HepG2 (cell line): ENCODE measurements around the gene OR2A5. TPM values are rescaled to one million over a fixed set of nuclear protein-coding genes. Genes with fewer than 3 reads are reported as not detected.

ENCODE experiments used
- ATAC-seq: fragments of 200-7000 bp; cut with Tn5 transposase; 3 replicates; pipeline ENCODE4 v1.9.1; 2020; ENCODE audit warnings: mild to moderate bottlenecking, moderate library complexity
- BruUV-seq: library from RNA; stranded (reverse); fragments of 400-500 nt; replicated peaks from 2 replicates; lab custom pipeline; 2021; lab: Mats Ljungman, UMichigan
- CTCF ChIA-PET: fragments of 300-600 bp; formaldehyde crosslinking; extraction: SDS; loops from one replicate; lab custom pipeline; 2021; ENCODE audit warnings: low total read pairs, inconsistent platforms, low intra/inter-chr PET ratio; lab: Yijun Ruan, JAX
- POLR2A ChIA-PET: fragments of 350-600 bp; sonication (Branson Sonifier 250); formaldehyde crosslinking; loops from one replicate; lab custom pipeline; 2020; ENCODE audit warnings: antibody characterized with exemption, inconsistent platforms; lab: Yijun Ruan, JAX
- DNase-seq: peaks from one replicate; pipeline ENCODE4 v3.0.0-alpha.2; 2015; ENCODE audit warnings: low spot score
- FAIRE-seq: peaks from 3 replicates; lab custom pipeline; 2011; peaks lifted over from hg19 to GRCh38; lab: Jason Lieb, UNC
- H2AFZ ChIP-seq: one replicate; pipeline ENCODE4 v1.6.1; 2011; ENCODE audit warnings: low read length, inconsistent platforms
- H3K27ac ChIP-seq: fragments of 300-600 bp; 3 replicates; pipeline ENCODE4 v1.8.0; 2011; ENCODE audit warnings: mixed run types, mild to moderate bottlenecking, mixed read lengths, low read length, inconsistent platforms; ENCODE audit not compliant: insufficient read depth; ENCODE audit errors: extremely low read length
- H3K27me3 ChIP-seq, 2 experiments: fragments of 200-600 bp in 1 of 2; 2 replicates in 1 of 2; 3 replicates in 1 of 2; pipeline versions ENCODE4 v1.6.0 to v1.8.0; 2011; ENCODE audit warnings: low read length in 2 of 2, mild to moderate bottlenecking in 2 of 2, moderate library complexity in 2 of 2, inconsistent platforms in 1 of 2; ENCODE audit not compliant: insufficient read depth in 2 of 2, control insufficient read depth in 1 of 2
- H3K36me3 ChIP-seq, 2 experiments: fragments of 200-600 bp in 1 of 2; replicated peaks in 1 of 2; 2 replicates in 1 of 2; 3 replicates in 1 of 2; pipeline versions ENCODE4 v1.5.1 to v1.8.0; 2011; ENCODE audit warnings: low read length in 2 of 2, inconsistent platforms in 1 of 2; ENCODE audit not compliant: insufficient read depth in 2 of 2, control insufficient read depth in 1 of 2
- H3K4me1 ChIP-seq: 2 replicates; pipeline ENCODE4 v1.5.1; 2012; ENCODE audit warnings: low read length, inconsistent platforms; ENCODE audit not compliant: insufficient read depth
- H3K4me2 ChIP-seq: 2 replicates; pipeline ENCODE4 v1.6.0; 2011; ENCODE audit warnings: low read depth, low read length, inconsistent platforms
- H3K4me3 ChIP-seq, 3 experiments: fragments of 200-600 bp in 1 of 3; sonication (generic), shearing (Covaris generic) in 1 of 3; replicated peaks in 1 of 3; 2 replicates each; pipeline ENCODE4 v1.5.1; 2011 to 2016; ENCODE audit warnings: low read length in 3 of 3, inconsistent platforms in 2 of 3, low read depth in 2 of 3, mild to moderate bottlenecking in 2 of 3, control low read depth in 1 of 3, mixed read lengths in 1 of 3; ENCODE audit not compliant: insufficient read depth in 1 of 3
- H3K79me2 ChIP-seq: one replicate; pipeline ENCODE4 v1.6.1; 2011; ENCODE audit warnings: low read length, inconsistent platforms; ENCODE audit not compliant: insufficient read depth
- H3K9ac ChIP-seq: 2 replicates; pipeline ENCODE4 v1.6.0; 2011; ENCODE audit warnings: mild to moderate bottlenecking, low read depth, low read length, inconsistent platforms; ENCODE audit not compliant: insufficient read depth
- H3K9me3 ChIP-seq: 2 replicates; pipeline ENCODE4 v1.5.1; 2012; ENCODE audit warnings: mild to moderate bottlenecking, low read length
- H4K20me1 ChIP-seq: 2 replicates; pipeline ENCODE4 v1.6.0; 2011; ENCODE audit warnings: inconsistent platforms, mild to moderate bottlenecking, low read length, moderate library complexity; ENCODE audit not compliant: insufficient read depth
- ETS1 ChIP-seq: sonication (generic); formaldehyde crosslinking; IDR thresholded peaks from 2 replicates; pipeline ENCODE4 v1.4.0; 2020; ENCODE audit warnings: missing genetic modification reagents
- LCORL ChIP-seq, 2 experiments: fragments of 450-650 bp in 1 of 2; sonication (generic) in 1 of 2; formaldehyde crosslinking in 1 of 2; IDR thresholded peaks; 2 replicates each; pipeline versions ENCODE4 v1.5.0 to v1.6.1; 2017 to 2020; ENCODE audit warnings: antibody characterized with exemption in 1 of 2, missing genetic modification reagents in 1 of 2
- MAX ChIP-seq: IDR thresholded peaks from 2 replicates; pipeline ENCODE4 v1.6.1; 2012; ENCODE audit warnings: inconsistent platforms
- PPARG ChIP-seq: conservative IDR thresholded peaks from 2 replicates; pipeline ENCODE4 v1.6.1; 2016; ENCODE audit warnings: missing biosample characterization, missing genetic modification reagents
- RAD51 ChIP-seq: fragments of 450-650 bp; IDR thresholded peaks from 2 replicates; pipeline ENCODE4 v1.6.1; 2016; ENCODE audit warnings: borderline replicate concordance
- REL ChIP-seq: sonication (generic); formaldehyde crosslinking; conservative IDR thresholded peaks from 2 replicates; pipeline ENCODE4 v1.8.0; 2022; ENCODE audit warnings: mild to moderate bottlenecking, missing genetic modification reagents, moderate library complexity
- ZBTB14 ChIP-seq: sonication (generic); formaldehyde crosslinking; IDR thresholded peaks from 2 replicates; pipeline ENCODE4 v1.4.0; 2020; ENCODE audit warnings: missing genetic modification reagents
- ZBTB37 ChIP-seq: sonication (generic); formaldehyde crosslinking; IDR thresholded peaks from 2 replicates; pipeline ENCODE4 v1.4.0; 2020; ENCODE audit warnings: mild to moderate bottlenecking, missing genetic modification reagents
- WGBS: methylation state at CpG from one replicate; pipeline ENCODE4 v1.1.6; 2017; ENCODE audit warnings: low lambda C conversion rate; 5-methylcytosine and 5-hydroxymethylcytosine counted together
- in situ Hi-C: cut with HindIII; loops from 2 replicates; pipeline ENCODE4 v1.10.0; 2017; ENCODE audit warnings: low pct_unique_long_range_greater_than_20kb; ENCODE audit not compliant: extremely low pct_ligation_motif_present
- intact Hi-C: fragments of 100-400 bp; cut with micrococcal nuclease; formaldehyde crosslinking; loops from one replicate; pipeline ENCODE4 v1.10.0; 2022; ENCODE audit not compliant: unreplicated experiment
- polyA plus RNA-seq, 8 experiments: library from polyadenylated mRNA; depleted of rRNA in 3 of 8; stranded (reverse) in 7 of 8; unstranded in 1 of 8; fragments of >200 nt; fragmentation: Illumina TruSeq in 4 of 8; extraction: Trizol in 4 of 8; gene quantifications; 2 replicates each; pipeline versions ENCODE4 v1.2.1 to v1.2.3, GENCODE V29; 2011 to 2016; ENCODE audit warnings: low read depth in 4 of 8, missing spikeins in 1 of 8, mixed read lengths in 1 of 8; ENCODE audit not compliant: insufficient read depth in 1 of 8
- total RNA-seq, 5 experiments: library from RNA; depleted of rRNA; stranded (reverse); fragments of >200 nt; fragmentation: Illumina TruSeq; extraction: Trizol; gene quantifications; 2 replicates each; pipeline ENCODE4 v1.2.3, GENCODE V29; 2016; ENCODE audit warnings: low read depth in 1 of 5

Gene OR2A5
- total and polyA plus RNA-seq, 2 of the 13 experiments (the other 11 are each of a cell fraction or from before 2014, with no cell fraction given), result not detected

- TF ChIP-seq ZBTB37 (CRISPR knock-in tag), result no peak
- TF ChIP-seq RAD51, result no peak
- TF ChIP-seq ZBTB14 (CRISPR knock-in tag), result no peak
- TF ChIP-seq MAX, result no peak
- no peak for TF ChIP-seq ETS1 (CRISPR knock-in tag)
- TF ChIP-seq PPARG (CRISPR knock-in tag), result no peak
These were observed 37.2 kb downstream of the OR2A5 start, which contains the start of gene OR2A12 (continued) for GRCh38 chr7:144085978-144086377.

- no peak for DNase-seq
- Histone ChIP-seq H3K27me3 (no peaks in the 10 kb centered on the region), H4K20me1 (no peaks in the 10 kb centered on the region), H3K9me3 (no peaks in the 10 kb centered on the region), H3K27ac (no peak overlapping the region), H3K4me3 (no peak overlapping the region), H3K4me2 (no peak overlapping the region), H2AFZ (no peak overlapping the region), H3K9ac (no peak overlapping the region), H3K36me3 (no peaks in the 10 kb centered on the region), H3K4me1 (no peaks in the 10 kb centered on the region), H3K79me2 (no peaks in the 10 kb centered on the region)
- BruUV-seq, result no TSS peak
- intact Hi-C loops, result no loop called here
- POLR2A ChIA-PET, result no interaction called here
- no peak for ATAC-seq
- TF ChIP-seq REL (CRISPR knock-in tag) (no peak), LCORL (IDR thresholded peaks at IDR 0.05) (peak; percentile 91), LCORL (CRISPR knock-in tag; IDR thresholded peaks at IDR 0.05) (no peak)
- FAIRE-seq, result no peak
- 45% methylated on average over 4 of the region's 4 CpGs for WGBS
- in situ Hi-C loops, result no loop called here
- CTCF ChIA-PET, result no interaction called here
These were observed 38.0 kb downstream of the OR2A5 start for GRCh38 chr7:144086730-144087129.
